ENCODE data around the gene AKAP8L. TPM values are rescaled to one million over a fixed set of nuclear protein-coding genes. Genes with fewer than 3 reads are reported as not detected.
"Not testable (repeated sequence)": the region's sequence is repeated elsewhere in the genome, so short reads cannot be mapped to it uniquely, and the experiment has no call there.

The AKAP8L gene
- total RNA-seq, 1 donor, result 69.5 TPM

GRCh38 chr19:15353908-15354307, 64.9 kb downstream of the AKAP8L start:
- H3K36me3 ChIP-seq (ENCODE audit: insufficient read depth, low read length), result peaks cover 37% of the 10 kb centered on the region
- peak; percentile 2 for DNase-seq (ENCODE audit: insufficient read length, low spot score, missing footprints)
- TF ChIP-seq CTCF (IDR thresholded peaks at IDR 0.05; ENCODE audit: extremely low read depth, low read depth, low read length), result no peak
- no peak overlapping the region for H3K27ac ChIP-seq (ENCODE audit: low read depth, low read length)
- H2AFZ ChIP-seq (ENCODE audit: low read length), result no peak overlapping the region
- no peaks in the 10 kb centered on the region for H3K79me2 ChIP-seq (ENCODE audit: insufficient read depth, low read length)
- H4K20me1 ChIP-seq (ENCODE audit: insufficient read depth, low read length), result no peaks in the 10 kb centered on the region
- H3K4me3 ChIP-seq (ENCODE audit: insufficient read depth, low read length), result no peak overlapping the region
- no peaks in the 10 kb centered on the region for H3K4me1 ChIP-seq (ENCODE audit: insufficient read depth, low read length)
- no peaks in the 10 kb centered on the region for H3K27me3 ChIP-seq (ENCODE audit: insufficient read depth, low read length)
- H3K9me3 ChIP-seq (ENCODE audit: low read depth, low read length), result no peaks in the 10 kb centered on the region
- H3K4me2 ChIP-seq (ENCODE audit: insufficient read depth, low read length), result no peak overlapping the region

- H3K27ac ChIP-seq (ENCODE audit: low read depth, low read length); H3K9me3 ChIP-seq (ENCODE audit: low read depth, low read length); H3K4me3 ChIP-seq (ENCODE audit: insufficient read depth, low read length); H3K4me2 ChIP-seq (ENCODE audit: insufficient read depth, low read length); H3K79me2 ChIP-seq (ENCODE audit: insufficient read depth, low read length); DNase-seq (ENCODE audit: insufficient read length, low spot score, missing footprints); H2AFZ ChIP-seq (ENCODE audit: low read length); H3K27me3 ChIP-seq (ENCODE audit: insufficient read depth, low read length); H3K4me1 ChIP-seq (ENCODE audit: insufficient read depth, low read length); H4K20me1 ChIP-seq (ENCODE audit: insufficient read depth, low read length): not testable (repeated sequence)
- H3K36me3 ChIP-seq (ENCODE audit: insufficient read depth, low read length), result peaks cover 23% of the 10 kb centered on the region
Observed at GRCh38 chr19:15352535-15352934, 66.3 kb downstream of the AKAP8L start.

GRCh38 chr19:15341328-15341727, 77.5 kb downstream of the AKAP8L start:
- H3K27ac ChIP-seq (ENCODE audit: low read depth, low read length); H4K20me1 ChIP-seq (ENCODE audit: insufficient read depth, low read length); H3K27me3 ChIP-seq (ENCODE audit: insufficient read depth, low read length); H3K9me3 ChIP-seq (ENCODE audit: low read depth, low read length); H3K4me3 ChIP-seq (ENCODE audit: insufficient read depth, low read length); DNase-seq (ENCODE audit: insufficient read length, low spot score, missing footprints); H2AFZ ChIP-seq (ENCODE audit: low read length); H3K4me2 ChIP-seq (ENCODE audit: insufficient read depth, low read length); H3K4me1 ChIP-seq (ENCODE audit: insufficient read depth, low read length): not testable (repeated sequence)
- Histone ChIP-seq H3K36me3 (ENCODE audit: insufficient read depth, low read length) (peaks cover 15% of the 10 kb centered on the region), H3K79me2 (ENCODE audit: insufficient read depth, low read length) (peaks cover 16% of the 10 kb centered on the region)

- Histone ChIP-seq H3K4me3 (ENCODE audit: insufficient read depth, low read length) (no peak overlapping the region), H3K4me1 (ENCODE audit: insufficient read depth, low read length) (peaks cover 9% of the 10 kb centered on the region), H3K4me2 (ENCODE audit: insufficient read depth, low read length) (no peak overlapping the region), H4K20me1 (ENCODE audit: insufficient read depth, low read length) (no peaks in the 10 kb centered on the region), H3K27ac (ENCODE audit: low read depth, low read length) (no peak overlapping the region), H3K9me3 (ENCODE audit: low read depth, low read length) (no peaks in the 10 kb centered on the region), H3K36me3 (ENCODE audit: insufficient read depth, low read length) (peaks cover 9% of the 10 kb centered on the region), H3K79me2 (ENCODE audit: insufficient read depth, low read length) (peaks cover 27% of the 10 kb centered on the region), H2AFZ (ENCODE audit: low read length) (no peak overlapping the region), H3K27me3 (ENCODE audit: insufficient read depth, low read length) (no peaks in the 10 kb centered on the region)
- no peak for TF ChIP-seq CTCF (IDR thresholded peaks at IDR 0.05; ENCODE audit: extremely low read depth, low read depth, low read length)
- no peak for DNase-seq (ENCODE audit: insufficient read length, low spot score, missing footprints)
Observed at GRCh38 chr19:15340086-15340485, 78.7 kb downstream of the AKAP8L start.

- Histone ChIP-seq H3K4me3 (ENCODE audit: insufficient read depth, low read length) (no peak overlapping the region), H3K36me3 (ENCODE audit: insufficient read depth, low read length) (no peaks in the 10 kb centered on the region), H3K27ac (ENCODE audit: low read depth, low read length) (peak overlapping the region; percentile 70), H2AFZ (ENCODE audit: low read length) (no peak overlapping the region), H4K20me1 (ENCODE audit: insufficient read depth, low read length) (no peaks in the 10 kb centered on the region), H3K9me3 (ENCODE audit: low read depth, low read length) (no peaks in the 10 kb centered on the region), H3K27me3 (ENCODE audit: insufficient read depth, low read length) (no peaks in the 10 kb centered on the region), H3K4me1 (ENCODE audit: insufficient read depth, low read length) (peaks cover 12% of the 10 kb centered on the region), H3K79me2 (ENCODE audit: insufficient read depth, low read length) (peaks cover 47% of the 10 kb centered on the region), H3K4me2 (ENCODE audit: insufficient read depth, low read length) (peak overlapping the region; percentile 45)
- peak; percentile 90 for DNase-seq (ENCODE audit: insufficient read length, low spot score, missing footprints)
- TF ChIP-seq CTCF (IDR thresholded peaks at IDR 0.05; ENCODE audit: extremely low read depth, low read depth, low read length), result no peak
Observed at GRCh38 chr19:15337202-15337601, 81.6 kb downstream of the AKAP8L start.

- not testable (repeated sequence) for H2AFZ ChIP-seq (ENCODE audit: low read length); H3K9me3 ChIP-seq (ENCODE audit: low read depth, low read length); H3K27me3 ChIP-seq (ENCODE audit: insufficient read depth, low read length); H3K4me2 ChIP-seq (ENCODE audit: insufficient read depth, low read length); H3K4me3 ChIP-seq (ENCODE audit: insufficient read depth, low read length); H4K20me1 ChIP-seq (ENCODE audit: insufficient read depth, low read length); H3K36me3 ChIP-seq (ENCODE audit: insufficient read depth, low read length); H3K27ac ChIP-seq (ENCODE audit: low read depth, low read length); DNase-seq (ENCODE audit: insufficient read length, low spot score, missing footprints)
- Histone ChIP-seq H3K4me1 (ENCODE audit: insufficient read depth, low read length) (peaks cover 12% of the 10 kb centered on the region), H3K79me2 (ENCODE audit: insufficient read depth, low read length) (peaks cover 57% of the 10 kb centered on the region)
Observed at GRCh38 chr19:15335992-15336391, 82.8 kb downstream of the AKAP8L start.
